Panc1 (cell line): ENCODE measurements around the gene SLC6A4. TPM values are rescaled to one million over a fixed set of nuclear protein-coding genes. Genes with fewer than 3 reads are reported as not detected.

Experiments
- ATAC-seq: fragments of 200-7000 bp; cut with Tn5 transposase; 2 replicates; pipeline ENCODE4 v1.9.1; 2020; ENCODE audit warnings: mild to moderate bottlenecking, moderate library complexity
- BruUV-seq: library from RNA; stranded (reverse); fragments of 400-500 nt; replicated peaks from 2 replicates; lab custom pipeline; 2021; lab: Mats Ljungman, UMichigan
- CTCF ChIA-PET: fragments of 300-600 bp; sonication (Branson Sonifier 250); formaldehyde crosslinking; loops from one replicate; lab custom pipeline; 2022; ENCODE audit warnings: antibody characterized with exemption; lab: Charles Lee
- POLR2A ChIA-PET: fragments of 300-600 bp; sonication (Branson Sonifier 250); formaldehyde crosslinking; loops from one replicate; lab custom pipeline; 2022; ENCODE audit warnings: antibody characterized with exemption; lab: Charles Lee
- DNase-seq: peaks from one replicate; pipeline ENCODE4 v3.0.0-alpha.2; 2010; ENCODE audit warnings: low read depth, low spot score
- H3K27ac ChIP-seq: 2 replicates; pipeline ENCODE4 v1.5.1; 2011; ENCODE audit warnings: mild to moderate bottlenecking, low read length, inconsistent platforms
- H3K27me3 ChIP-seq: fragments of 200-500 bp; sonication (Bioruptor generic); 2 replicates; pipeline ENCODE4 v1.6.0; 2014; ENCODE audit warnings: low read length, inconsistent platforms; ENCODE audit not compliant: control insufficient read depth, insufficient read depth
- H3K36me3 ChIP-seq: fragments of 200-500 bp; sonication (Bioruptor generic); 2 replicates; pipeline ENCODE4 v1.5.1; 2014; ENCODE audit warnings: inconsistent platforms, mild to moderate bottlenecking, low read length, moderate library complexity; ENCODE audit not compliant: control insufficient read depth, insufficient read depth
- H3K4me1 ChIP-seq: 2 replicates; pipeline ENCODE4 v1.5.1; 2011; ENCODE audit warnings: inconsistent platforms, mild to moderate bottlenecking, low read length, moderate library complexity; ENCODE audit not compliant: control insufficient read depth, insufficient read depth
- H3K4me3 ChIP-seq, 2 experiments: 2 replicates each; pipeline ENCODE4 v1.5.1; 2011 to 2012; ENCODE audit warnings: low read depth in 2 of 2, low read length in 2 of 2, mild to moderate bottlenecking in 2 of 2, inconsistent platforms in 1 of 2, moderate library complexity in 1 of 2
- H3K9me3 ChIP-seq: fragments of 200-500 bp; sonication (Bioruptor generic); 2 replicates; pipeline ENCODE4 v1.5.1; 2014; ENCODE audit warnings: low read depth, mild to moderate bottlenecking, inconsistent platforms, low read length, moderate library complexity; ENCODE audit not compliant: control insufficient read depth, insufficient read depth
- POLR2AphosphoS5 ChIP-seq: IDR thresholded peaks from 2 replicates; pipeline ENCODE4 v1.6.1; 2012; ENCODE audit warnings: mild to moderate bottlenecking, low read depth, low read length, moderate library complexity
- SIN3A ChIP-seq: IDR thresholded peaks from 2 replicates; pipeline ENCODE4 v1.6.1; 2012; ENCODE audit warnings: low read depth, mild to moderate bottlenecking, low read length, moderate library complexity, borderline replicate concordance; ENCODE audit not compliant: insufficient read depth
- TCF7L2 ChIP-seq: IDR thresholded peaks from 2 replicates; pipeline ENCODE4 v1.6.1; 2011; ENCODE audit warnings: mild to moderate bottlenecking, low read depth, low read length, inconsistent platforms
- in situ Hi-C: cut with HindIII; loops from 2 replicates; pipeline ENCODE4 v1.10.0; 2016; ENCODE audit warnings: low sequenced_read_pairs, low pct_unique_long_range_greater_than_20kb
- intact Hi-C: fragments of 100-400 bp; cut with micrococcal nuclease; formaldehyde crosslinking; loops from one replicate; pipeline ENCODE4 v1.10.0; 2022; ENCODE audit not compliant: unreplicated experiment
- total RNA-seq: library from RNA; stranded (reverse); gene quantifications from one replicate; pipeline ENCODE4 v1.2.1, GENCODE V29; 2021; ENCODE audit not compliant: unreplicated experiment
- TF ChIP-seq, protein P1 (sequence below), 2 experiments: IDR thresholded peaks; 2 replicates each; pipeline ENCODE4 v1.6.1; 2011 to 2012; ENCODE audit warnings: low read depth in 2 of 2, control low read depth in 1 of 2, low read length in 1 of 2, mild to moderate bottlenecking in 1 of 2, moderate library complexity in 1 of 2; ENCODE audit not compliant: insufficient read depth in 1 of 2
- TF ChIP-seq, protein P2 (sequence below): fragments of 450-650 bp; IDR thresholded peaks from 2 replicates; pipeline ENCODE4 v1.5.1; 2017; ENCODE audit warnings: mild to moderate bottlenecking

SLC6A4 gene
- total RNA-seq, 1 experiment from 2014 or later, result not detected

DNA sequence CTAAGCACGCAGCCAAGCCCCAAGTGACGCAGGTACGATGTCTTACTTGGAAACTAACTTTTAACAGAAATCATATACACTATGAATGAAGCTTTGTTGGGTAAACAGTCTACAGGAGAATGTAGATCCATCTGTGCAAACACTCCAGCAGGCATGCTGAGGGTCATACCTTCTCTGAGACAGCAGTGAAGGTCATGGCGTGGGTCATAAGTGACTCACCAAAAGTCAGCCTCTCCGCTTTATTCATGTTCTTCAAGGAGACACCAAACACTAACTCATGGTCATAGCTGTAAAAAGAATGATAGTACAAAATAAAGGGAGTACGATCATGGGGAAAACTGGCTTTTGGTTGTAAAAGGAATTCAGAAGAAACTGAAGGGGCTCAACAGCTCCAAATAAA, 35.6 kb upstream of the SLC6A4 start:
- CTCF ChIA-PET, result no interaction called here
- Histone ChIP-seq H3K27ac (no peak overlapping the region), H3K9me3 (no peaks in the 10 kb centered on the region), H3K4me1 (no peaks in the 10 kb centered on the region), H3K27me3 (no peaks in the 10 kb centered on the region), H3K4me3 (no peak overlapping the region), H3K36me3 (peaks cover 33% of the 10 kb centered on the region)
- no peak for DNase-seq
- TF ChIP-seq, protein P1, sequence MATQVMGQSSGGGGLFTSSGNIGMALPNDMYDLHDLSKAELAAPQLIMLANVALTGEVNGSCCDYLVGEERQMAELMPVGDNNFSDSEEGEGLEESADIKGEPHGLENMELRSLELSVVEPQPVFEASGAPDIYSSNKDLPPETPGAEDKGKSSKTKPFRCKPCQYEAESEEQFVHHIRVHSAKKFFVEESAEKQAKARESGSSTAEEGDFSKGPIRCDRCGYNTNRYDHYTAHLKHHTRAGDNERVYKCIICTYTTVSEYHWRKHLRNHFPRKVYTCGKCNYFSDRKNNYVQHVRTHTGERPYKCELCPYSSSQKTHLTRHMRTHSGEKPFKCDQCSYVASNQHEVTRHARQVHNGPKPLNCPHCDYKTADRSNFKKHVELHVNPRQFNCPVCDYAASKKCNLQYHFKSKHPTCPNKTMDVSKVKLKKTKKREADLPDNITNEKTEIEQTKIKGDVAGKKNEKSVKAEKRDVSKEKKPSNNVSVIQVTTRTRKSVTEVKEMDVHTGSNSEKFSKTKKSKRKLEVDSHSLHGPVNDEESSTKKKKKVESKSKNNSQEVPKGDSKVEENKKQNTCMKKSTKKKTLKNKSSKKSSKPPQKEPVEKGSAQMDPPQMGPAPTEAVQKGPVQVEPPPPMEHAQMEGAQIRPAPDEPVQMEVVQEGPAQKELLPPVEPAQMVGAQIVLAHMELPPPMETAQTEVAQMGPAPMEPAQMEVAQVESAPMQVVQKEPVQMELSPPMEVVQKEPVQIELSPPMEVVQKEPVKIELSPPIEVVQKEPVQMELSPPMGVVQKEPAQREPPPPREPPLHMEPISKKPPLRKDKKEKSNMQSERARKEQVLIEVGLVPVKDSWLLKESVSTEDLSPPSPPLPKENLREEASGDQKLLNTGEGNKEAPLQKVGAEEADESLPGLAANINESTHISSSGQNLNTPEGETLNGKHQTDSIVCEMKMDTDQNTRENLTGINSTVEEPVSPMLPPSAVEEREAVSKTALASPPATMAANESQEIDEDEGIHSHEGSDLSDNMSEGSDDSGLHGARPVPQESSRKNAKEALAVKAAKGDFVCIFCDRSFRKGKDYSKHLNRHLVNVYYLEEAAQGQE (IDR thresholded peaks at IDR 0.05; ENCODE audit: insufficient read depth in 1 of 2, low read depth in 2 of 2, low read length in 1 of 2), result no peak
- TF ChIP-seq, protein P2, sequence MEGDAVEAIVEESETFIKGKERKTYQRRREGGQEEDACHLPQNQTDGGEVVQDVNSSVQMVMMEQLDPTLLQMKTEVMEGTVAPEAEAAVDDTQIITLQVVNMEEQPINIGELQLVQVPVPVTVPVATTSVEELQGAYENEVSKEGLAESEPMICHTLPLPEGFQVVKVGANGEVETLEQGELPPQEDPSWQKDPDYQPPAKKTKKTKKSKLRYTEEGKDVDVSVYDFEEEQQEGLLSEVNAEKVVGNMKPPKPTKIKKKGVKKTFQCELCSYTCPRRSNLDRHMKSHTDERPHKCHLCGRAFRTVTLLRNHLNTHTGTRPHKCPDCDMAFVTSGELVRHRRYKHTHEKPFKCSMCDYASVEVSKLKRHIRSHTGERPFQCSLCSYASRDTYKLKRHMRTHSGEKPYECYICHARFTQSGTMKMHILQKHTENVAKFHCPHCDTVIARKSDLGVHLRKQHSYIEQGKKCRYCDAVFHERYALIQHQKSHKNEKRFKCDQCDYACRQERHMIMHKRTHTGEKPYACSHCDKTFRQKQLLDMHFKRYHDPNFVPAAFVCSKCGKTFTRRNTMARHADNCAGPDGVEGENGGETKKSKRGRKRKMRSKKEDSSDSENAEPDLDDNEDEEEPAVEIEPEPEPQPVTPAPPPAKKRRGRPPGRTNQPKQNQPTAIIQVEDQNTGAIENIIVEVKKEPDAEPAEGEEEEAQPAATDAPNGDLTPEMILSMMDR, result no peak
- no peak for TF ChIP-seq POLR2AphosphoS5
- TF ChIP-seq TCF7L2, result no peak
- no peak for TF ChIP-seq SIN3A
- intact Hi-C loops (no loop called here), in situ Hi-C loops (no loop called here)
- no peak for ATAC-seq
- POLR2A ChIA-PET, result no interaction called here
- no TSS peak for BruUV-seq

DNA sequence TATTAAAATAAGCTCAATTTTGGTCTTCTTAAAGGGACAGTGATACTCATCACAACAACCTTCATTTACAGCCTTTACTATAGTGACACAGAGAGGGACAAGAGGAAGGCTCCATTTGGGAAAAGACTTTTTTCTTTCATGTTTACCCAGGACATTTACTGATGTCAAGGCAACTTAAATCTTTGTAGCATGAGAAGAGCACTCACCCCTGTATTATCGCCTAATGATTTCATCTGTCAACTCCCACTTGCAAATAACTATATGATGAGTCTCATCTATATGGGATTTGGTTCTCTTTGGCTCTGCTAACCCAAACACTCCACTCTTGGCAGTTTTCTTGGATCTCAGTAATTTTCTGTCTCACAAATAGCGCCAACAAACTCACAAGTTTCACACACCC, 32.1 kb upstream of the SLC6A4 start:
- H3K4me1 ChIP-seq, result no peaks in the 10 kb centered on the region
- in situ Hi-C loops, result no loop called here
- H3K27me3 ChIP-seq, result no peaks in the 10 kb centered on the region
- ATAC-seq (no peak), DNase-seq (no peak)
- H3K36me3 ChIP-seq, result peaks cover 40% of the 10 kb centered on the region
- CTCF ChIA-PET, result no interaction called here
- no peak overlapping the region for H3K4me3 ChIP-seq
- no TSS peak for BruUV-seq
- intact Hi-C loops, result no loop called here
- no peak for TF ChIP-seq SIN3A
- TF ChIP-seq, protein P2, result no peak
- TF ChIP-seq POLR2AphosphoS5, result no peak
- TF ChIP-seq, protein P1 (IDR thresholded peaks at IDR 0.05; ENCODE audit: insufficient read depth in 1 of 2, low read depth in 2 of 2, low read length in 1 of 2), result no peak
- TF ChIP-seq TCF7L2, result no peak
- no peaks in the 10 kb centered on the region for H3K9me3 ChIP-seq
- H3K27ac ChIP-seq, result no peak overlapping the region
- POLR2A ChIA-PET, result no interaction called here
